Activated CD4-positive, alpha-beta T cell treated with anti-CD3 and anti-CD28 coated beads, Interleukin-2, amount 50 U/mL, for 48 hours (primary cell): ENCODE data around the gene PLBD2.

Source experiments
- DNase-seq, 2 experiments: peaks; one replicate each; pipeline ENCODE4 v3.0.0-alpha.2; 2020

PLBD2 gene

GRCh38 chr12:113397497-113398197, 39.3 kb downstream of the PLBD2 start:
- DNase-seq, result no peak

- DNase-seq, result no peak
Measured at GRCh38 chr12:113398346-113399290, 40.2 kb downstream of the PLBD2 start.

DNA sequence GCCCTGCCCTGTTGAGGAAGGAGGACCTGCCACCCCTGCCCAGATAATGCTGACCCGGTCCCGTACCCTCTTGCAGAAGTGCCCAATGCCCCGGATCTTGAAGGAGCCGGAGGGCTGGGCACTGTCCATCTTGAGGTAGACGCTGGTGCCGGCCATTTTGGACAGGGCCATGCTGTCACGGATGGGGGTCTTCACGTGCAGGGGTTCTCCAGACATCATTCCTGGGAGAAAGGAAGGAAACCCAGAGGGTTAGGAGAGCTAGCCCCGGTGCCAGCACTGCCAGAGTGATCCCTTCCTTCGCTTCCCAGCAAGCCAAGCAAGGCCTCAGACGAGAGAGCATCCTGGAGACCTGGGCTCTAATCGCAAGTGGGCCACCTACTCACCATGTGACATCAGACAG, 41.1 kb downstream of the PLBD2 start:
- no peak for DNase-seq

DNA sequence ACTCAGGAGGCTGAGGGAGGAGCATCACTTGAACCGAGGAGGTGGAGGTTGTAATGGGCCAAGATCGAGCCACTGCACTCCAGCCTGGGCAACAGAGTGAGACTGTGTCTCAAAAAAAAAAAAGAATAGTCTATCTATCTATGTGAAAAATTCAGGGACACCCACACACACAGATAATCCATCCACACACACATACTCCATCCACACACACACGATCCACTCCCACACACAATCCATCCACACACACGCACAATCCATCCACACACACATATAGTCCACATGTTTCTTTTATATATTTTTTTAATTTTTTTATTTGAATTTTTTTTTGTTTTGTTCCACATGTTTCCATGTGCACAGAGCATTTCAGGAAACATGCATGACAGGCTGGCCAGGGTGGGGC, 42.0 kb downstream of the PLBD2 start:
- DNase-seq, result no peak

GRCh38 chr12:113401066-113402000, 42.9 kb downstream of the PLBD2 start:
- no peak for DNase-seq

- DNase-seq, result no peak
Measured at GRCh38 chr12:113402586-113403260, 44.3 kb downstream of the PLBD2 start.

DNA sequence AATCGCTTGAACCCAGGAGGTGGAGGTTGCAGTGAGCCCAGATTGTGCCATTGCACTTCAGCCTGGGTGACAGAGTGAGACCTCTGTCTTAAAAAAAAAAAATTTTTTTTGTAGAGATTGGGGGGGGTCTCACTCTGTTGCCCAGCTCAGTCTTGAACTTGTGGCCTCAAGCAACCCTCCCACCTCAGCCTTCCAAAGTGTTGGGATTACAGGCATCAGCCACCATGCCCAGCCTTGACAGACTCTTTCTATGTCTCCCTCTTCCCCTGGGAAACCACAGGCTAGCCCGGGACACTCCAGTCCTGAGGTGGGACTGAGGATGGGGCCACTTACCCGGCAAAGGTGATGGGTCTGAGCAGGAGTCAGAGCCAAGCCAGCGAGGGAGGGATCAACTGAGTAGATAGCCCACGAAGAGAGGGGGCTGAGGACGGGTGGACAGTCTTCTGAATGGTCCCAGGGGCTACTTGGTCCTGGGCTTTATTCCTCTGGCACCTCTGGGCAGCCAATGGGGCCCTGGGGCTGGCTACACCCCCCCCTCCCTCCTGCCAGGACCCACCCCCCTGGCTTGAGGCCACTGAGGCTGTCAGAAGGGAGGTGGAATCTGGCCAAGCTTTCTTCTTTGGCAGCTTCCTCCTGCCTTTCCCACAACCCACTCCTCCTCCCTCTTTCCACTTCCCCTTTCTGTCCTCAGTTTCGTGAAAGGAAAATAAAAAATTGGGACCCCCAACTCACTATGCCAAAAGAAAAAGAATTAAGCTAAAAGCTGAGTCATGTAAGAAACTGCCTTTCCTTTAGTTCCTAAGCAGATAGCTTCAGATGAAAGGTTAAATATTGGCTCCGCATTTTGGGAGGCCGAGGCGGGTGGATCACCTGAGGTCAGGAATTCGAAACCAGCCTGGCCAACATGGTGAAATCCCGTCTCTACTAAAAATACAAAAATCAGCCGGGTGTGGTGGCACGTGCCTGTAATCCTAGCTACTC, 45.3 kb downstream of the PLBD2 start, which contains the start of gene SDS:
Gene SDS, minus strand, starts transcription at position 453 of the 981 bp plus-strand sequence. CDS start 4,179 bp downstream, outside the sequence.
- no peak for DNase-seq

GRCh38 chr12:113405694-113406093, 47.3 kb downstream of the PLBD2 start:
- no peak for DNase-seq

GRCh38 chr12:113407931-113408600, 49.7 kb downstream of the PLBD2 start:
- no peak for DNase-seq

DNA sequence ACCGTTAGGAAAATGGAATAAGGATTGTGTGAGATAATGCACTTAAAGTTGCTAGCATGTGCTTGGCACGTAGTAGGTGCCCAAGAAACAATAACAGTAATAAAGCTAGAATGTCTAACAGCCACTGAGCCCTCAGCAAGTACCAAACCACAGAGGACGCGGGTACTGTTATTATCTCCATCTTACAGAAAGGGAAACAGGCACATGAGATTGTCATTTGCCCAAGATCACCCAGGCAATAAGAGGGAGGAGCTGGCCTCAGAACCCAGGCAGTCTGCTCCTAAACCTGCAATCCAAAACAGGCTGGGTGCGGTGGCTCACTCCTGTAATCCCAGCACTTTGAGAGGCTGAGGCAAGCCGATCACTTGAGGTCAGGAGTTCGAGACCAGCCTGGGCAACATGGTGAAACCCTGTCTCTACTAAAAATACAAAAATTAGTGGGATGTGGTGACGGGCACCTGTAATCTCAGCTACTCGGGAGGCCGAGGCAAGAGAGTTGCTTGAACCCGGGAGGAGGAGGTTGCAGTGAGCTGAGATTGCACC, 50.4 kb downstream of the PLBD2 start:
- no peak for DNase-seq

DNA sequence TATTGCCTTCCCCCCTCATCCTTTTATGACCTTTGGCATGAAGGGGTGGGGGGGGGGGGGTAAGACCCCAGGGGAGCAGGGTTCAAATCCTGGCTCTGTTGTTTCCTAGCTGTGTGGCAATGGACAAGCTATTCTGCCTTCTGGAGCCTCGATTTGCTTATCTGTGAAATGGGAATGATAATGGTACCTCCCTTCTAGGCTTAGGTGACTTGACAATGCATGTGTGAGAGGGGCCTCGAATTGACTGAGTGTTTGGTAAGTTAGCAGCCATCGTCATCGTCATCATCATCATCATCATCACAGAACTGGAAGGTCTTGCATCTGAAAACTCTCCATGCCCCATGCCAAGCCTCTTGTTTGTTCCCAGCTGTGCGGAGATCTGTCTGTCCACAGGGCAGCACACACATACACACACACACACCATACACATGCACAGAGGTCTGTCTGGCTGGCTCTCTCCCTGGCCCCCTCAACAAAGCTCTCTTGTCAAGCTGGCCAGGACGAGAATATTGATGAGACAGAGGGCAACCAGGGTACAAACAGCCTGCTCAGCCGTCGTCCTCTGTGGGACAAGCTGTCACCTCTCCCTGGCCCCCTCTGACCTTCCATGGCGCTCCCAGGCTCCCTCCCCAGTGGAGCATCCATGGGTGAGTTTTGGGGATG, 51.2 kb downstream of the PLBD2 start:
- no peak for DNase-seq

GRCh38 chr12:113413488-113413939, 55.1 kb downstream of the PLBD2 start:
- DNase-seq, result no peak

- no peak for DNase-seq
Measured at GRCh38 chr12:113414519-113415038, 56.2 kb downstream of the PLBD2 start.

- DNase-seq, result no peak
Measured at GRCh38 chr12:113416091-113416754, 57.8 kb downstream of the PLBD2 start.

DNA sequence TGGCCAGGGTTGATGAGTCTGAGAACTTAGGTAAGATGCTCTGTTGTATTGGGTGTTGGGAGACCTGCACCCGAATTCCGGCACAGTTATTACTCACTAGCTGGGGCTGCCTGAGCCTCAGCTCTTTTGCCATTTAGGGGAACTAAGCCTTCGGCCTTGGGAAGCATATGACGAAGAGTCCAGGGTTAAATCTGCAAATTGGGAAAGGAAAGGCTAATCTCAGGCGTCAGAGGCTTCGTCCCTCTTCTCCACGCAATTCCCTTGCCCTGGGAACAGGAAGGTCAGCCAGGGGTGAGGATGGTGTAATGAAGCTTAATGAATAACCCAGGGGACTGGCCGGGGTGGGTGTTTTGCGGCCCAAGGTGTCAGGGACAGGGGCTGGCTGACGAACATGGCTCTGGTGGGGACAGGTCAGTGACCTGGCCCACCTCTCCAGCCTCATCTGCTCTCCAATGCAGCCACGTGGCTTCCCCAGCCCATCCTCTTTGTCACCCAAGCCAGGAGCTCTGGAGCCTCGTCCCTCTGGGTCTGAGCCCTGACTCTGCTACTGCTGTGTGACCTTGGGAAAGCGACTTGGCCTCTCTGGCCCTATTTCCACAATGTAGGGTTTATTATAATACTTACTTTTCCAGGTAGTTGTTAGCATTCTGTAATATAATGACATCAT, 60.0 kb downstream of the PLBD2 start:
- DNase-seq, result no peak

DNA sequence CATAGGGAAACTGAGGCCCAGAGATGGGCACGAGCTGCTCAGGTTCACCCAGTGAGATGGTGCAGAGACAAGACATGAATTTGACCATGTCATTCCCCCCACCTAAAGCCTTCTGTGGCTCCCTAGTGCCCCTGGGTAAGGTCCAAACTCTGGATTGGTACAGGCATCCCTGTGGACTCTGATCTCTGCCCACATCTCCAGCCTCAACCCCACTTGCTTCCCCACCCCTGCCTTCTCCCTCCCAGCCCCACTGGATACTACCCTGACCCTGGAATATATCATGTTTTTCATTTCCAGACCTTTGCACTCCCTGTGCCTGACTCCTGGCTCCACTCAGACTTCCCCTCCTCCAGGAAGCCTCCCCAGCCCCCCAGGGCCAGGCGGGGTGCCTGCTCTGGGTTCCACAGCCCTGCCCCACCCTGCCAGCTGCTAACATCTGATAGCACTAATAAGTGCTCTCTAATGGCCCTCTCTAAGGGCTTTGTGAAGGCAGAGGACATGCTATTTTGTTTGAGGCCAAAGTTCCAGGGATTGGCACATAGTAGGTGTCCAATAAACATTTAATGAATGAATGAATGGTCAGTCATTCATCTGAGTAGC, 62.7 kb downstream of the PLBD2 start:
- no peak for DNase-seq
